ENCODE data around the gene SLC27A1.

The SLC27A1 gene

GRCh38 chr19:17479325-17479791 is 9.0 kb downstream of the SLC27A1 start:
- Histone ChIP-seq H2AK5ac (ENCODE audit: low read length, severe bottlenecking) (no peak overlapping the region), H3K4me2 (ENCODE audit: low read length, poor library complexity, severe bottlenecking) (no peak overlapping the region), H3K4me1 (ENCODE audit: control insufficient read depth, insufficient read depth, low read depth, low read length) (peaks cover 20% of the 10 kb centered on the region), H4K8ac (ENCODE audit: low read length) (no peak overlapping the region), H4K91ac (ENCODE audit: low read length) (no peak overlapping the region), H3K23ac (ENCODE audit: low read length in 2 of 2) (no peak overlapping the region), H3K36me3 (ENCODE audit: control insufficient read depth in 1 of 2, insufficient read depth in 2 of 2, low read depth in 1 of 2, low read length in 2 of 2) (peaks cover 0 to under 1% of the 10 kb centered on the region in 2 experiments), H2BK15ac (ENCODE audit: low read depth, poor library complexity, severe bottlenecking) (no peak overlapping the region), H3K4ac (ENCODE audit: low read depth in 1 of 2, low read length in 2 of 2) (no peak overlapping the region), H3K18ac (ENCODE audit: low read depth in 1 of 2, low read length in 2 of 2) (no peak overlapping the region), H3K4me3 (ENCODE audit: insufficient read depth in 1 of 2, low read depth in 1 of 2, low read length in 2 of 2) (peak overlapping the region in 1 of 2 experiments; percentile 53), H2BK120ac (ENCODE audit: low read depth, low read length) (no peak overlapping the region), H3K27me3 (ENCODE audit: control insufficient read depth in 1 of 2, insufficient read depth in 1 of 2, low read length in 2 of 2) (no peaks in the 10 kb centered on the region), H2AFZ (ENCODE audit: low read depth, low read length) (no peak overlapping the region), H3K14ac (ENCODE audit: low read length in 2 of 2) (no peak overlapping the region), H3K27ac (ENCODE audit: low read length, poor library complexity, severe bottlenecking) (peak overlapping the region; percentile 83), H2BK12ac (ENCODE audit: low read length in 2 of 2) (no peak overlapping the region), H3K9ac (ENCODE audit: low read length) (peak overlapping the region; percentile 78), H3K9me3 (ENCODE audit: control insufficient read depth, low read length) (no peaks in the 10 kb centered on the region), H3K79me1 (replicated peaks; ENCODE audit: low read length, poor library complexity, severe bottlenecking) (peaks cover 39% of the 10 kb centered on the region), H2BK5ac (ENCODE audit: low read depth, low read length, poor library complexity, severe bottlenecking) (no peak overlapping the region)
- 74% methylated on average over 5 of the region's 6 CpGs for WGBS
- peak; percentile 30 for DNase-seq

DNA sequence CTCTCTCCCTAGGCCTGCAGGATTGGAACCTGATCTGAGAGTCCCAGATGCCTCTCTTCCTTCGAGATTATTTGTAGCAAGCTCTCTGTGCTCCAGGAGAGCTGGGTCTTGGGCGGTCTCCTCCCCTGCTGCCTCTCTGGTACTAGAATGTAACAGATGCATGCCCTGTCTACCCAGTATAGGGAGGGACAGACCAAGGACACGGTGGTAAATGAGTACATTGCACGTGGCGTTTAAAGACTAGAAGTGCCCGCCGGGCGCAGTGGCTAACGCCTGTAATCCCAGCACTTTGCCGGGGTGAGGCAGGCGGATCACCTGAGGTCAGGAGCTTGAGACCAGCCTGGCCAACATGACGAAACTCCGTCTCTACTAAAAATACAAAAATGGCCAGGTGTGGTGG is 11.7 kb downstream of the SLC27A1 start:
- Histone ChIP-seq H3K18ac (ENCODE audit: low read depth in 1 of 2, low read length in 2 of 2) (no peak overlapping the region), H3K23ac (ENCODE audit: low read length in 2 of 2) (no peak overlapping the region), H4K8ac (ENCODE audit: low read length) (no peak overlapping the region), H4K91ac (ENCODE audit: low read length) (no peak overlapping the region), H3K4me1 (ENCODE audit: control insufficient read depth, insufficient read depth, low read depth, low read length) (peaks cover 11% of the 10 kb centered on the region), H3K79me1 (replicated peaks; ENCODE audit: low read length, poor library complexity, severe bottlenecking) (peaks cover 42% of the 10 kb centered on the region), H3K4me3 (ENCODE audit: insufficient read depth in 1 of 2, low read depth in 1 of 2, low read length in 2 of 2) (no peak overlapping the region), H2BK15ac (ENCODE audit: low read depth, poor library complexity, severe bottlenecking) (no peak overlapping the region), H2AFZ (ENCODE audit: low read depth, low read length) (no peak overlapping the region), H3K4ac (ENCODE audit: low read depth in 1 of 2, low read length in 2 of 2) (no peak overlapping the region), H3K9ac (ENCODE audit: low read length) (no peak overlapping the region), H2AK5ac (ENCODE audit: low read length, severe bottlenecking) (no peak overlapping the region), H2BK12ac (ENCODE audit: low read length in 2 of 2) (no peak overlapping the region), H3K14ac (ENCODE audit: low read length in 2 of 2) (no peak overlapping the region), H3K36me3 (ENCODE audit: control insufficient read depth in 1 of 2, insufficient read depth in 2 of 2, low read depth in 1 of 2, low read length in 2 of 2) (peaks cover 5 to 13% of the 10 kb centered on the region in 2 experiments), H3K27ac (ENCODE audit: low read length, poor library complexity, severe bottlenecking) (no peak overlapping the region), H2BK120ac (ENCODE audit: low read depth, low read length) (no peak overlapping the region), H2BK5ac (ENCODE audit: low read depth, low read length, poor library complexity, severe bottlenecking) (no peak overlapping the region), H3K27me3 (ENCODE audit: control insufficient read depth in 1 of 2, insufficient read depth in 1 of 2, low read length in 2 of 2) (no peaks in the 10 kb centered on the region), H3K9me3 (ENCODE audit: control insufficient read depth, low read length) (no peaks in the 10 kb centered on the region), H3K4me2 (ENCODE audit: low read length, poor library complexity, severe bottlenecking) (no peak overlapping the region)
- WGBS, result 94% methylated on average over 13 of the region's 13 CpGs
- no peak for DNase-seq

GRCh38 chr19:17482877-17483604 is 12.7 kb downstream of the SLC27A1 start:
- Histone ChIP-seq H3K18ac (ENCODE audit: low read depth in 1 of 2, low read length in 2 of 2) (no peak overlapping the region), H2BK12ac (ENCODE audit: low read length in 2 of 2) (no peak overlapping the region), H3K14ac (ENCODE audit: low read length in 2 of 2) (no peak overlapping the region), H2BK5ac (ENCODE audit: low read depth, low read length, poor library complexity, severe bottlenecking) (no peak overlapping the region), H2AFZ (ENCODE audit: low read depth, low read length) (no peak overlapping the region), H3K27me3 (ENCODE audit: control insufficient read depth in 1 of 2, insufficient read depth in 1 of 2, low read length in 2 of 2) (no peaks in the 10 kb centered on the region), H2BK15ac (ENCODE audit: low read depth, poor library complexity, severe bottlenecking) (no peak overlapping the region), H3K36me3 (ENCODE audit: control insufficient read depth in 1 of 2, insufficient read depth in 2 of 2, low read depth in 1 of 2, low read length in 2 of 2) (peaks cover 12 to 23% of the 10 kb centered on the region in 2 experiments), H3K27ac (ENCODE audit: low read length, poor library complexity, severe bottlenecking) (no peak overlapping the region), H3K23ac (ENCODE audit: low read length in 2 of 2) (no peak overlapping the region), H3K4ac (ENCODE audit: low read depth in 1 of 2, low read length in 2 of 2) (no peak overlapping the region), H4K91ac (ENCODE audit: low read length) (no peak overlapping the region), H4K8ac (ENCODE audit: low read length) (no peak overlapping the region), H2BK120ac (ENCODE audit: low read depth, low read length) (no peak overlapping the region), H3K9me3 (ENCODE audit: control insufficient read depth, low read length) (no peaks in the 10 kb centered on the region), H3K9ac (ENCODE audit: low read length) (no peak overlapping the region), H3K4me2 (ENCODE audit: low read length, poor library complexity, severe bottlenecking) (no peak overlapping the region), H3K4me3 (ENCODE audit: insufficient read depth in 1 of 2, low read depth in 1 of 2, low read length in 2 of 2) (no peak overlapping the region), H3K4me1 (ENCODE audit: control insufficient read depth, insufficient read depth, low read depth, low read length) (peaks cover 9% of the 10 kb centered on the region), H2AK5ac (ENCODE audit: low read length, severe bottlenecking) (no peak overlapping the region), H3K79me1 (replicated peaks; ENCODE audit: low read length, poor library complexity, severe bottlenecking) (peaks cover 41% of the 10 kb centered on the region)
- WGBS, result 84% methylated on average over 3 of the region's 3 CpGs
- DNase-seq, result no peak

- H4K8ac ChIP-seq (ENCODE audit: low read length), result no peak overlapping the region
These were observed 13.3 kb downstream of the SLC27A1 start for GRCh38 chr19:17483605-17484002.

More at GRCh38 chr19:17483605-17484002, 13.3 kb downstream of the SLC27A1 start:
- Histone ChIP-seq H2BK15ac (ENCODE audit: low read depth, poor library complexity, severe bottlenecking) (no peak overlapping the region), H3K14ac (ENCODE audit: low read length in 2 of 2) (no peak overlapping the region), H3K27me3 (ENCODE audit: control insufficient read depth in 1 of 2, insufficient read depth in 1 of 2, low read length in 2 of 2) (no peaks in the 10 kb centered on the region), H4K91ac (ENCODE audit: low read length) (no peak overlapping the region), H3K36me3 (ENCODE audit: control insufficient read depth in 1 of 2, insufficient read depth in 2 of 2, low read depth in 1 of 2, low read length in 2 of 2) (peaks cover 16 to 26% of the 10 kb centered on the region in 2 experiments), H3K27ac (ENCODE audit: low read length, poor library complexity, severe bottlenecking) (no peak overlapping the region), H2AK5ac (ENCODE audit: low read length, severe bottlenecking) (no peak overlapping the region), H3K18ac (ENCODE audit: low read depth in 1 of 2, low read length in 2 of 2) (no peak overlapping the region), H3K79me1 (replicated peaks; ENCODE audit: low read length, poor library complexity, severe bottlenecking) (peaks cover 44% of the 10 kb centered on the region), H3K23ac (ENCODE audit: low read length in 2 of 2) (no peak overlapping the region), H2BK120ac (ENCODE audit: low read depth, low read length) (no peak overlapping the region), H2BK12ac (ENCODE audit: low read length in 2 of 2) (no peak overlapping the region), H3K4me3 (ENCODE audit: insufficient read depth in 1 of 2, low read depth in 1 of 2, low read length in 2 of 2) (no peak overlapping the region), H3K4me1 (ENCODE audit: control insufficient read depth, insufficient read depth, low read depth, low read length) (peaks cover 13% of the 10 kb centered on the region), H3K9ac (ENCODE audit: low read length) (no peak overlapping the region), H2BK5ac (ENCODE audit: low read depth, low read length, poor library complexity, severe bottlenecking) (no peak overlapping the region), H3K4me2 (ENCODE audit: low read length, poor library complexity, severe bottlenecking) (no peak overlapping the region), H2AFZ (ENCODE audit: low read depth, low read length) (no peak overlapping the region), H3K9me3 (ENCODE audit: control insufficient read depth, low read length) (no peaks in the 10 kb centered on the region), H3K4ac (ENCODE audit: low read depth in 1 of 2, low read length in 2 of 2) (no peak overlapping the region)
- WGBS, result 97% methylated on average over 10 of the region's 10 CpGs
- no peak for DNase-seq
